MM.1S (cell line): ENCODE data around the gene CEP250.
A peak's percentile ranks its signal among the peaks of the same experiment; 100 is the strongest.

ENCODE experiments used
- DNase-seq: peaks from one replicate; pipeline ENCODE4 v3.0.0-alpha.2; 2015
- H2AFZ ChIP-seq: fragments of 300-600 bp; sonication (generic); 2 replicates; pipeline ENCODE4 v1.6.0; 2016; ENCODE audit warnings: antibody characterized with exemption, low read length
- H3F3A ChIP-seq: fragments of 300-600 bp; sonication (generic); 2 replicates; pipeline ENCODE4 v1.6.1; 2016; ENCODE audit warnings: mild to moderate bottlenecking, antibody characterized with exemption, low read length, moderate library complexity, mixed read lengths; ENCODE audit not compliant: insufficient read depth
- H3K27ac ChIP-seq: fragments of 300-600 bp; sonication (generic); 2 replicates; pipeline ENCODE4 v1.5.1; 2016; ENCODE audit warnings: mild to moderate bottlenecking, low read length
- H3K27me3 ChIP-seq: fragments of 300-600 bp; sonication (generic); replicated peaks from 2 replicates; pipeline ENCODE4 v1.6.0; 2016; ENCODE audit warnings: low read length; ENCODE audit not compliant: insufficient read depth
- H3K36me3 ChIP-seq: fragments of 300-600 bp; sonication (generic); replicated peaks from 2 replicates; pipeline ENCODE4 v1.6.1; 2016; ENCODE audit warnings: mild to moderate bottlenecking, low read length, mixed read lengths; ENCODE audit not compliant: insufficient read depth
- H3K4me1 ChIP-seq: fragments of 300-600 bp; sonication (generic); 2 replicates; pipeline ENCODE4 v1.6.1; 2016; ENCODE audit warnings: low read length, mixed read lengths
- H3K4me2 ChIP-seq: fragments of 300-600 bp; sonication (generic); 2 replicates; pipeline ENCODE4 v1.6.0; 2016; ENCODE audit warnings: low read depth, low read length
- H3K4me3 ChIP-seq: fragments of 300-600 bp; sonication (generic); 2 replicates; pipeline ENCODE4 v1.5.1; 2016; ENCODE audit warnings: low read length, mixed read lengths
- H3K79me2 ChIP-seq: fragments of 300-600 bp; sonication (generic); 2 replicates; pipeline ENCODE4 v1.6.1; 2016; ENCODE audit warnings: mixed run types, low read length, mixed read lengths
- H3K9ac ChIP-seq: fragments of 300-600 bp; sonication (generic); 2 replicates; pipeline ENCODE4 v1.6.1; 2016; ENCODE audit warnings: low read length, mixed read lengths
- H3K9me2 ChIP-seq: fragments of 300-600 bp; sonication (generic); replicated peaks from 2 replicates; pipeline ENCODE4 v1.6.1; 2016; ENCODE audit warnings: mild to moderate bottlenecking, low read length, mixed read lengths; ENCODE audit not compliant: insufficient read depth
- H3K9me3 ChIP-seq: fragments of 300-600 bp; sonication (generic); replicated peaks from 2 replicates; pipeline ENCODE4 v1.6.1; 2016; ENCODE audit warnings: mild to moderate bottlenecking, low read length, mixed read lengths; ENCODE audit not compliant: insufficient read depth
- H4K20me1 ChIP-seq: fragments of 300-600 bp; sonication (generic); 2 replicates; pipeline ENCODE4 v1.6.1; 2016; ENCODE audit warnings: mild to moderate bottlenecking, low read length, moderate library complexity, mixed read lengths; ENCODE audit not compliant: insufficient read depth
- EZH2 ChIP-seq: fragments of 300-600 bp; sonication (generic); optimal IDR thresholded peaks from 2 replicates; pipeline ENCODE3; 2017; ENCODE audit warnings: low read depth, mild to moderate bottlenecking, antibody characterized with exemption, low read length, mixed read lengths
- EZH2phosphoT487 ChIP-seq: fragments of 300-600 bp; sonication (generic); IDR thresholded peaks from 2 replicates; pipeline ENCODE4 v1.6.1; 2018; ENCODE audit warnings: antibody characterized with exemption, low read length
- TF ChIP-seq, protein P1 (sequence below): fragments of 300-600 bp; sonication (generic); IDR thresholded peaks from 2 replicates; pipeline ENCODE4 v1.5.1; 2016; ENCODE audit warnings: antibody characterized with exemption, low read length, mixed read lengths

Gene CEP250

GRCh38 chr20:35461620-35462019, 6.2 kb downstream of the CEP250 start:
- no peak for DNase-seq
- Histone ChIP-seq H3K27ac (no peak overlapping the region), H4K20me1 (no peaks in the 10 kb centered on the region), H3K4me3 (no peak overlapping the region), H3F3A (no peaks in the 10 kb centered on the region), H3K9ac (no peak overlapping the region), H3K4me1 (no peaks in the 10 kb centered on the region), H3K79me2 (no peaks in the 10 kb centered on the region), H3K9me3 (no peaks in the 10 kb centered on the region), H3K9me2 (no peaks in the 10 kb centered on the region), H2AFZ (no peak overlapping the region), H3K4me2 (no peak overlapping the region), H3K36me3 (no peaks in the 10 kb centered on the region), H3K27me3 (no peaks in the 10 kb centered on the region)
- TF ChIP-seq, protein P1, sequence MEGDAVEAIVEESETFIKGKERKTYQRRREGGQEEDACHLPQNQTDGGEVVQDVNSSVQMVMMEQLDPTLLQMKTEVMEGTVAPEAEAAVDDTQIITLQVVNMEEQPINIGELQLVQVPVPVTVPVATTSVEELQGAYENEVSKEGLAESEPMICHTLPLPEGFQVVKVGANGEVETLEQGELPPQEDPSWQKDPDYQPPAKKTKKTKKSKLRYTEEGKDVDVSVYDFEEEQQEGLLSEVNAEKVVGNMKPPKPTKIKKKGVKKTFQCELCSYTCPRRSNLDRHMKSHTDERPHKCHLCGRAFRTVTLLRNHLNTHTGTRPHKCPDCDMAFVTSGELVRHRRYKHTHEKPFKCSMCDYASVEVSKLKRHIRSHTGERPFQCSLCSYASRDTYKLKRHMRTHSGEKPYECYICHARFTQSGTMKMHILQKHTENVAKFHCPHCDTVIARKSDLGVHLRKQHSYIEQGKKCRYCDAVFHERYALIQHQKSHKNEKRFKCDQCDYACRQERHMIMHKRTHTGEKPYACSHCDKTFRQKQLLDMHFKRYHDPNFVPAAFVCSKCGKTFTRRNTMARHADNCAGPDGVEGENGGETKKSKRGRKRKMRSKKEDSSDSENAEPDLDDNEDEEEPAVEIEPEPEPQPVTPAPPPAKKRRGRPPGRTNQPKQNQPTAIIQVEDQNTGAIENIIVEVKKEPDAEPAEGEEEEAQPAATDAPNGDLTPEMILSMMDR = no peak
- TF ChIP-seq EZH2phosphoT487 = no peak
- no peak for TF ChIP-seq EZH2

GRCh38 chr20:35462351-35462750, 7.0 kb downstream of the CEP250 start:
- Histone ChIP-seq H3K9me3 (no peaks in the 10 kb centered on the region), H3K27ac (no peak overlapping the region), H4K20me1 (no peaks in the 10 kb centered on the region), H3K4me2 (no peak overlapping the region), H3F3A (no peaks in the 10 kb centered on the region), H3K9me2 (no peaks in the 10 kb centered on the region), H2AFZ (no peak overlapping the region), H3K79me2 (no peaks in the 10 kb centered on the region), H3K36me3 (no peaks in the 10 kb centered on the region), H3K27me3 (no peaks in the 10 kb centered on the region), H3K9ac (no peak overlapping the region), H3K4me3 (no peak overlapping the region), H3K4me1 (no peaks in the 10 kb centered on the region)
- DNase-seq = no peak
- TF ChIP-seq EZH2 = no peak
- no peak for TF ChIP-seq EZH2phosphoT487
- TF ChIP-seq, protein P1 = no peak

GRCh38 chr20:35463455-35464300, 8.3 kb downstream of the CEP250 start:
- Histone ChIP-seq H3K4me2 (no peak overlapping the region), H2AFZ (no peak overlapping the region), H4K20me1 (no peaks in the 10 kb centered on the region), H3K9ac (no peak overlapping the region), H3K4me3 (no peak overlapping the region), H3K79me2 (no peaks in the 10 kb centered on the region), H3K9me2 (no peaks in the 10 kb centered on the region), H3K27ac (no peak overlapping the region), H3K27me3 (no peaks in the 10 kb centered on the region), H3F3A (no peaks in the 10 kb centered on the region), H3K9me3 (no peaks in the 10 kb centered on the region), H3K4me1 (no peaks in the 10 kb centered on the region), H3K36me3 (no peaks in the 10 kb centered on the region)
- TF ChIP-seq, protein P1 = peak; percentile 87
- TF ChIP-seq EZH2 (no peak), EZH2phosphoT487 (no peak)
- peak; percentile 63 for DNase-seq
